NT2/D1 (cell line): ENCODE data around the gene KCTD8.

Experiments used
- DNase-seq: peaks from one replicate; pipeline ENCODE4 v3.0.0-alpha.2; 2011; ENCODE audit warnings: low read depth, low spot score
- H3K27me3 ChIP-seq: 2 replicates; pipeline ENCODE4 v1.6.0; 2011; ENCODE audit warnings: mild to moderate bottlenecking; ENCODE audit not compliant: insufficient read length, insufficient read depth
- H3K36me3 ChIP-seq: 2 replicates; pipeline ENCODE4 v1.6.1; 2011; ENCODE audit warnings: mild to moderate bottlenecking, low read length, mixed read lengths; ENCODE audit not compliant: insufficient read depth, insufficient read length
- H3K4me1 ChIP-seq: 2 replicates; pipeline ENCODE4 v1.5.1; 2011; ENCODE audit not compliant: insufficient read depth, insufficient read length
- H3K4me3 ChIP-seq: 2 replicates; pipeline ENCODE4 v1.5.1; 2011; ENCODE audit warnings: low read depth; ENCODE audit not compliant: insufficient read length
- H3K9ac ChIP-seq: 2 replicates; pipeline ENCODE4 v1.6.0; 2011; ENCODE audit warnings: low read depth; ENCODE audit not compliant: insufficient read length
- H3K9me3 ChIP-seq: 2 replicates; pipeline ENCODE4 v1.5.1; 2011; ENCODE audit warnings: mild to moderate bottlenecking, low read length; ENCODE audit not compliant: insufficient read depth
- SUZ12 ChIP-seq: IDR thresholded peaks from 2 replicates; pipeline ENCODE4 v1.6.1; 2011; ENCODE audit not compliant: insufficient read length, insufficient read depth; ENCODE audit errors: extremely low read depth
- YY1 ChIP-seq: IDR thresholded peaks from 2 replicates; pipeline ENCODE4 v1.6.1; 2011; ENCODE audit not compliant: insufficient read length, insufficient read depth
- ZNF274 ChIP-seq: IDR thresholded peaks from 2 replicates; pipeline ENCODE4 v1.6.1; 2011; ENCODE audit warnings: mild to moderate bottlenecking, low read depth, low read length

KCTD8 gene

DNA sequence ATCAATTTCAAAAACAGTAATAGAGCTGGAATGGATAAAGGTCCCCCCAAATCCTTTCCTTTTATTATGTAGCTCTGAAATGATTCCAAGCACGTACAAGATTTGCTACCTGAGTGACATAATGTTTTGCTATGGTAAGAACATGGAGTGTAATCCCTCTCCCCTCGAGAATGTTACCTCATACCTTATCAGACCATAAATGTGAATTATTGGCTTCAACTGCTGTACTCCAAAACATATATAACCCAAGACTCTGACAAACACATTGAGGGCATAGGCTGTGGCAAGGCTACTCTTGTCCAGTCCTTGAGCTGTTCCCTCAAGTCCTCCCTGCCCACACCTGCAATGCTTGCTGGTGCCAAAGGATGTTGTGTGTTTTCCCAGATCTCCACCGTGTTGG is 286.9 kb downstream of the KCTD8 start:
- DNase-seq: no peak
- no peaks in the 10 kb centered on the region for H3K4me1 ChIP-seq
- H3K9me3 ChIP-seq: no peaks in the 10 kb centered on the region
- H3K27me3 ChIP-seq: no peaks in the 10 kb centered on the region
- TF ChIP-seq ZNF274: no peak
- no peak for TF ChIP-seq YY1
- TF ChIP-seq SUZ12: no peak
- H3K9ac ChIP-seq: no peak overlapping the region
- no peaks in the 10 kb centered on the region for H3K36me3 ChIP-seq
- no peak overlapping the region for H3K4me3 ChIP-seq

DNA sequence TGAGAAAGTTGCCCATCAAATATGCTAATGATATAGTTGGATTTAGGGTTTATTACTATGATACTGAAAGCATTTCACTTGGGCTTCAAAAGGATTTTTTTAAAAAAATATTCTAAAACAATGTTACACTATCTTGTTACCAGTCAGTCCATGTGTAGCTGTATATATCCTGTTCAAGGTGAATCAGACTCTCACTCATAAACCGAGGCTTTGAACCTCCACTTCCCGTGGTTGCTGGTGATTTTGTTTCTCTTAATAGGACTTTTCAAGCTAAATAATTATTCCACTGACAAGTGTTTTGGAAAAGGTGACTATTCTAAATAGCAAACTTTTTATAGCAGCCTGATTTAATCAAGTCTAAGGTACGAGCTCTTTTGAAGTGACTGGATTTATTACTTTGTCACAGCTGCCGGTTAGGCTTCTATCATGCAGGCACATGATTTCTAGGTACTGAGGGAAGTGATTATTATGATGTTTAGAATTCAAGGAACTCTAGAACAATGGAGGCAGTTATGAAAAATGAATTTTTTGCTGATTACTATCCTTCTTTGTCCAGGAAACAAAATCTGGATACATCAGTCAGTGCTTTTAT is 287.7 kb downstream of the KCTD8 start:
- no peak for DNase-seq
- Histone ChIP-seq H3K4me3 (no peak overlapping the region), H3K9ac (no peak overlapping the region), H3K4me1 (no peaks in the 10 kb centered on the region), H3K36me3 (no peaks in the 10 kb centered on the region), H3K9me3 (no peaks in the 10 kb centered on the region), H3K27me3 (no peaks in the 10 kb centered on the region)
- TF ChIP-seq YY1 (no peak), SUZ12 (no peak), ZNF274 (no peak)

- Histone ChIP-seq H3K36me3 (no peaks in the 10 kb centered on the region), H3K4me1 (no peaks in the 10 kb centered on the region), H3K4me3 (no peak overlapping the region), H3K9me3 (no peaks in the 10 kb centered on the region), H3K27me3 (no peaks in the 10 kb centered on the region), H3K9ac (no peak overlapping the region)
- no peak for DNase-seq
- TF ChIP-seq YY1: no peak
- TF ChIP-seq SUZ12: no peak
- TF ChIP-seq ZNF274: no peak
Measured at GRCh38 chr4:44159991-44160390, 288.6 kb downstream of the KCTD8 start.

DNA sequence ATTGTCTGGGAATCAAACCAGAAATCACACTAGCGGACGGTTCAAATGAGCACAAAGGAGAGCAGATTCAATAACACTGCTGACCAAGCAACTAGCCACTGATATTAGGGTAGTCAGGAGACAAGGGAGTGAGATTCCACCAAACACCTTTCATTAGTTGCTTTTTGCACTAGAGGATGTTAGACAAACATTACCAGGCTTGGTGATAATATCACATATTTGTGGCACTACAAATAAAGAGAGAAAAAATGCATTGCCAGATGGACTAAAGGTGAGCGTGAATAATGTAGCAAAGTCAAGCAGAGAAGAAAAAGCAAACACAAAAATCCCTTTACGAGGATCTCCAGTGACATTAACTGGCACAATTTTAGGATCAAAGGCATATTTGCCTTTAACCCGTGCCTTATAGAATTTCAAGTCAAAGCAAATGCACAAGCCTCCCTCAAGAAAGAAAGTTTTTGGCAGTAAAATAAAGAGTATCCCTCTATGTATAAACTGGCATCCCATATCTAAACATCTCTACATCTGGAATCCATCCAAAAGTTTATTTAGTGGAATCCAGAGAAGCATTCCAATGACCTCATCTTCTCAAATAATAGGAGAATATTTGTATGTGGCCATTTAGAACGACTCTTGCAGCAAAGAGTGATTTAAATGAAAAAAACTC is 290.9 kb downstream of the KCTD8 start:
- H3K36me3 ChIP-seq: no peaks in the 10 kb centered on the region
- no peak for DNase-seq
- H3K9ac ChIP-seq: no peak overlapping the region
- H3K9me3 ChIP-seq: no peaks in the 10 kb centered on the region
- no peak for TF ChIP-seq YY1
- no peak for TF ChIP-seq ZNF274
- no peak for TF ChIP-seq SUZ12
- no peaks in the 10 kb centered on the region for H3K4me1 ChIP-seq
- no peak overlapping the region for H3K4me3 ChIP-seq
- no peaks in the 10 kb centered on the region for H3K27me3 ChIP-seq

DNA sequence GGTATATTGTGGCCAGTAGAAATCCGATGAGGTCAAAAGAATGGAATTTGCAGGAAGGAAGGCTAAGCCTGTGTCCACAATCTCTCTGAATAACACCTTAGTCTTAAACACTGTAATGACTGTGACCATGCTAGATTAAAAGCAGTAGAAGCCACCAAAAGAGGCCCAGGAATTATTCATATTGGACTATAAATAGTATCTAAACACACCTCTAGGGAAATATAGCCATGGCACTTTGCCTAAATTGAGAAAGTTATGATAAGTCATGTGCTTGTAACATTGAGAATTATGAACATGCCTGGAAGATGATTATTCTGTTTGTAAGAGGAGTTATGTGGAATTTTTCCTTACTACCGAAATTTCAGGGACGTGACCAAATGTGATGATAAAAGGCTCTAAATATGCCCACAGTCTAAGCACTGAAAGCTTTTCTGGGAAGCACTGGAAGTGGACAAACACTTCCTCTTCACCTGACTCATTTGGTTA is 298.5 kb downstream of the KCTD8 start:
- H3K4me1 ChIP-seq: no peaks in the 10 kb centered on the region
- DNase-seq: no peak
- H3K27me3 ChIP-seq: no peaks in the 10 kb centered on the region
- no peak for TF ChIP-seq YY1
- no peak for TF ChIP-seq ZNF274
- TF ChIP-seq SUZ12: no peak
- H3K4me3 ChIP-seq: no peak overlapping the region
- no peak overlapping the region for H3K9ac ChIP-seq
- no peaks in the 10 kb centered on the region for H3K9me3 ChIP-seq
- H3K36me3 ChIP-seq: no peaks in the 10 kb centered on the region

DNA sequence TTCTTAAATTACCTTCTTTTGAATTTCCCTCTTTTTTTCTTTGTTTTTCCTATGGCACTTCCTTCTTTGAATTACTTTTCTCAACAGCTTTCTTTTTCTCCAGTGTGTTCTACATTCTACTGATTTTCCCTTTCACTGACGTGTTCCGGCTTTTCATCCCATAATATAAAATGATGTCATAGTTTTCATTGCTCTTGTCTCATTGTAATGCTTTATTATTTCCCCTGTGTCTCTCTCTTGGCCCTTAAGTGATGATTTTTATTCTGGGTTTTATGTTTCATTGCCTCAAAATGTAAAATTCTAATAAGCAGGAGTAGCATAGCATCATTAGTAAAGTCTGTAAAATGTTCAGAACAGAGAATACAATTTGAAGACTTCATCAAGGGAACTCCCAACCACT is 299.3 kb downstream of the KCTD8 start:
- H3K9ac ChIP-seq: no peak overlapping the region
- H3K4me1 ChIP-seq: no peaks in the 10 kb centered on the region
- no peak overlapping the region for H3K4me3 ChIP-seq
- H3K27me3 ChIP-seq: no peaks in the 10 kb centered on the region
- no peak for DNase-seq
- no peak for TF ChIP-seq SUZ12
- TF ChIP-seq ZNF274: no peak
- TF ChIP-seq YY1: no peak
- H3K9me3 ChIP-seq: no peaks in the 10 kb centered on the region
- H3K36me3 ChIP-seq: no peaks in the 10 kb centered on the region

- TF ChIP-seq YY1 (no peak), ZNF274 (no peak), SUZ12 (no peak)
- H3K9ac ChIP-seq: no peak overlapping the region
- no peaks in the 10 kb centered on the region for H3K9me3 ChIP-seq
- H3K4me1 ChIP-seq: no peaks in the 10 kb centered on the region
- DNase-seq: no peak
- H3K27me3 ChIP-seq: no peaks in the 10 kb centered on the region
- no peak overlapping the region for H3K4me3 ChIP-seq
- H3K36me3 ChIP-seq: no peaks in the 10 kb centered on the region
Measured at GRCh38 chr4:44147571-44148075, 301.0 kb downstream of the KCTD8 start.
